Stimulated activated CD8-positive, alpha-beta memory T cell treated with anti-CD3 and anti-CD28 coated beads, Interleukin-12 subunit alpha, Interleukin-12 subunit beta, amount 100 ng/mL, for 1 hour (primary cell): Measurements from ENCODE around the gene ADIPOQ.
"Not testable (repeated sequence)": the region's sequence is repeated elsewhere in the genome, so short reads cannot be mapped to it uniquely, and the experiment has no call there.

ENCODE experiments used
- DNase-seq: peaks from one replicate; pipeline ENCODE4 v3.0.0-alpha.2; 2020; ENCODE audit warnings: low read depth

The ADIPOQ gene

DNA sequence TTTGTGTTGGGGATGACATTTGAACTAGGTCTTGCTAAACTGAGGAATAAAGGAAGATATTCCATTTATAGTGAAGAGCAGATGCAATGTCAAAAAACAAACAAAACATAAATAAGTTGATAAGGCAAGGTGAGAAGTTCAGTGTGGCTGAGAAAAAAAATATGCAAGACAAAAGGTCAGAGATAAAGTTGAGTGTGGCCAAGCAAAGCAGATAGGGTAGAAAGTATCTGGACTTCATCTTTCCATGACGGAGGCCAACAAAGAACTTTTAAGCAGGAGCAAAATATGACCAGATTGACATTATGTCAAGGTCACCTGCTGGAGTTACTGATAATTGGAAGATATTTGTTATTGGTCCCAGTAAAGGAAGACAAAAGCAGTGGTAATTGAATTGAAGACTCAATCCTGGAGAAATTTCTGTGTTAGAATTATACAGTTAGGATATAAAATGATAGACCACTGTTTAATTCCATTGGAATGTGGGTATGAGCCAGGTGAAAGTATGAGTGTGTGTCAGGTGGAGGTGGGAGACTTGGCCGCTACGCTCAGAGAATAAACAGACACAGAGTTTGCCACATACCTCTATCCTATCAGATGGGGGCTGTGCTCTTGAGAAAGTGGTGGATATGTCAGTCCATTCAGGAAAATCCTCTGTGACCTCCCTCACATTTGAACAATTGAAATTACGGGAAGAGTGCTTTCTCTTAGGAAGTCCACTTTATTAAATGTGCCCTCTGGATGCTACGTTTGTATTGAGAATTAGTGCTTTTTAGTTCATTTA is 28.1 kb downstream of the ADIPOQ start:
- DNase-seq = no peak

DNA sequence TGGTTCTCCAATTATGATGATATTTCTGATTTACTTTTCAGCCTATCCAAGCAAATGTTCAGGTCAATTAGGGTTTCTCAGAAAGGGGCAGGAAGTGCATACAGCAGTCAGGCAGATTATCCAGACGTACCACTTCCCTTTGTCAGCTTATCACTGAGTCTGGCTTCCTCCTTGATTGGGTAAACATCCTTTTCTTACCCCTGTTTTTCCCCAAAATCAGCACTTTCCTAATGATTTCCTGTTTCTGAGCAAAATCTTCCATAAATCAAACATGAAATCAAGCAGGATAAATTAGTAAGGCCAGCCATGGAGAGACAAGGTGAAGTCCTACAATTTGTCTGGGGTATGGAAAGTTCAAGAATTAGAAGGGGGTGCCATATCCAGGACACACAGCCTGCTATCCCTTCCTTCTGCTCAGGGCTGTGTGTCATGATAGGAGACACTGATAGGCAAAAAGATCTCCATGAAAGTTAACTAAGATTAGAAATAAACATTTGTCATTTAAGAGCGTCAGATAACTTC is 29.0 kb downstream of the ADIPOQ start:
- DNase-seq = no peak

DNA sequence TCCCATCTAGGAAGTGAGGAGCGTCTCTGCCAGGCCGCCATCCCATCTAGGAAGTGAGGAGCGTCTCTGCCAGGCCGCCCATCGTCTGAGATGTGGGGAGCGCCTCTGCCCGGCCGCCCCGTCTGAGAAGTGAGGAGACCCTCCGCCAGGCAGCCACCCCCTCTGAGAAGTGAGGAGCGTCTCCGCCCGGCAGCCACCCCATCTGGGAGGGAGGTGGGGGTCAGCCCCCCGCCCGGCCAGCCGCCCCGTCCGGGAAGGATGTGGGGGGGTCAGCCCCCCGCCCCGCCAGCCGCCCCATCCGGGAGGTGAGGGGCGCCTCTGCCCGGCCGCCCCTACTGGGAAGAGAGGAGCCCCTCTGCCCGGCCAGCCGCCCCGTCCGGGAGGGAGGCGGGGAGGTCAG is 31.3 kb downstream of the ADIPOQ start:
- not testable (repeated sequence) for DNase-seq

DNA sequence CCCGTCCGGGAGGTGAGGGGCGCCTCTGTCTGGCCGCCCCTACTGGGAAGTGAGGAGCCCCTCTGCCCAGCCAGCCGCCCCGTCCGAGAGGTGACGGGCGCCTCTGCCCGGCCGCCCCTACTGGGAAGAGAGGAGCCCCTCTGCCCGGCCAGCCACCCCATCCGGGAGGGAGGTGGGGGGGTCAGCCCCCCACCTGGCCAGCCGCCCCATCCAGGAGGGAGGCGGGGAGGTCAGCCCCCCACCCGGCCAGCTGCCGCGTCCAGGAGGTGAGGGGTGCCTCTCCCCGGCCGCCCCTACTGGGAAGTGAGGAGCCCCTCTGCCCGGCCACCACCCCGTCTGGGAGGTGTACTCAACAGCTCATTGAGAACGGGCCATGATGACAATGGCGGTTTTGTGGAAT is 31.7 kb downstream of the ADIPOQ start:
- DNase-seq = not testable (repeated sequence)

DNA sequence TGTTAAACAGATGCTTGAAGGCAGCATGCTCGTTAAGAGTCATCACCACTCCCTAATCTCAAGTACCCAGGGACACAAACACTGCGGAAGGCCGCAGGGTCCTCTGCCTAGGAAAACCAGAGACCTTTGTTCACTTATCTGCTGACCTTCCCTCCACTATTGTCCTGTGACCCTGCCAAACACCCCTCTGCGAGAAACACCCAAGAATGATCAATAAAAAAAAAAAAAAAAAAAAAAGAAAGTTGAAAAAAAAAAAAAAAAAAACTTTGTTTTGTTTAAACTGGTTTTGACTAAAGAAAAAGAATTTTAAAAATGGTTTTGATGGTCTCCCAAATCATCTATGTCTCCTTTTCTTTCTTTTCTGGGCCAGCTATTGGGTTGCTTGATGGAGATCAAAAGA is 32.3 kb downstream of the ADIPOQ start:
- DNase-seq = not testable (repeated sequence)

DNA sequence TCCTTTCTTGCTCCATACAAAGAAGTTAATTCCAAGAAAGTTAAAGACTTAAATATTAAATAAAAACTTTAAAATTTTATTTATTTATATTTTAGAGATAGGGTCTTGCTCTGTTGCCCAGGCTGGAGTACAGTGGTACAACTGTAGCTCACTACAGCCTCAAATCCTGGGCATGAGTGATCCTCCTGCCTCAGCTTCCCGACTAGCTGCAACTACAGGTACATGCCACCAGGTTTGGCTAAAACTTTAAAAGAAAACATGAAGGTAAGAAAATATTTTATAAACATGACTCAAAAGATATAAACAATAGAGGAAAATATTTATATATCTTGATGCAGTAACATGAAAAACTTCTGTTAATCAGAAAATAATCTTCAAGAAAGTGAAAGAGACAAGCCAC is 33.2 kb downstream of the ADIPOQ start:
- DNase-seq = no peak

DNA sequence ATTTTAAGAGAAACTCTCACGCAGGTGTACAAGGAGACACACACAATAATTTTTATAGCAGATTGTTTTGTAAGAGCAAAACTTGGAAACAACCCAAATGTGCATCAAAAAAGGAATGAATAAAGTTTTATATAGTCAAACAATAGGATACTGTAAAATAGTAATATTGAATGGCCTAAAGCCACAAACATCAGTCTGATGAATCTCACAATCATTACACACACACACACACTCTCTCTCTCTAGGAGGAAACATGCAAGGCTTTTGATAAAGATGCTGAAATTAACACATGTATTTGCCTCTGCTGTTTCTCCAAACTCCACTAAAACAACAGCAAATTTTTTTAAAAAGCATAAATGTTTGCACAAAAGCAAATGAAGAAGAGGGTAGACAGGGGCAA is 37.3 kb downstream of the ADIPOQ start:
- DNase-seq = no peak

DNA sequence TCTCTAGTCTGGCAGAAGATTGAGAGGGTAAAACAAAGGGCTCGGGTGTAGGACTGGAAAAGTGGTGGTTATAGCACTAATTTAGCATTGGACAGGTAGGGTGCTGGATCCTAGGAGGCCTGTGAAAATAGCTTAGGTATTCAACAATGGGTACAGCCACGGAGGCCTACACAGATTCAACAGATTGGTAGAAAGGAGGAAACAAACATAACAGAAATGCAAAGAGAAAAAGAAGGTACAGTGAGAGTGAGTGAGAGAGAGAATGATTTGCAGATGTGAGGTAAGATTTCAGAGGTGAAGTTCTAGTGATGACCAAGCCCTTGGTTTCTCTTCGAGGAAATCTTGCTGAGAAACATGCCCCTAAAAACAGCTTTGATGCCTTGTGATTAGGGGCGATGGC is 37.9 kb downstream of the ADIPOQ start:
- no peak for DNase-seq

DNA sequence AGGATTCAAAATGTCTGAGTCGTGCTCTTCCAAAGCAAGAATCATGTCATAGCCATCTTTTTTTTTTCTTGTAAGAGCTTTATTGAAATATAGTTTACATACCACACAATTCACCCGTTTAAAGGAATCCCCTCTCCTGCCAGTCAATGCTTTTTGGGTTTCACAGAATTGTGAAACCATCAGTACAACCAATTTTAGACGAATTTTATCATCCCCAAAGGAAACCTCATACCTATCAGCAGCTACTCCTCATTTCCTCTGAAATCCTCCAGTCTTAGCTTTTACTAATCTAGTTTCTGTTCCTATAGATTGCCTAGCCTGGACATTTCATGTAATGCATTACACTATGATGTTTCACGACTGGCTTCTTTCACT is 39.6 kb downstream of the ADIPOQ start:
- DNase-seq = no peak

DNA sequence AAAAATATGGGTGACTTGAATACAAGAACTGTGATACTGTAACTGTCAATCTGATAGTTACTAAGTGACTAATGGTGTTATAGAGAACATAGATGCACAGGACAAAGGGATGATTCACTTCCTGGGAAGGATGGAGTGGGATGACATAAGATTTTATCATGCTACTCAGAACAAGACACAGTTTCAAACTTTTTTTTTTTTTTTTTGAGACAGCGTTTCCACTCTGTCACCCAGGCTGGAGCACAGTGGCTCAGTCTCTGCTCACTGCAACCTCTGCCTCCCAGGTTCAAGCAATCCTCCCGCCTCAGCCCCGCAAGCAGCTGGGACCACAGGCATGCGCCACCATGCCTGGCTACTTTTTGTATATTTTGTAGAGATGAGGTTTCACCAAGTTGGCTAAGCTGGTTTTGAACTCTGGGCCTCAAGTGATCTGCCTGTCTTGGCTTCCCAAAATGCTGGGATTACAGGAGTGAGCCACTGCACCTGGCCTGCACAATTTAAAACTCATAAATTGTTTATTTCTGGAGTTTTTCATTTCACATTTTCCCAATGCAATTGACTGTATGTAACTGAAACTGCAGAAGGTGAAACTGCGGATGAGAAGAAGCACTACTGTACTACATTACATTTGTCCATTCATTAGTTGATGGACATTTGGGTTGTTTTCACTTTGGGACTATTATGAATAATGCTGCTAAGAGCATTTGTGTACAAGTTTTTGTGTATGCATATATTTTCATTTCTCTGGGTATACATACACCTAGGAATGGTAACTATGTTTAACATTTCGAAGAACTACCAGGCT is 40.6 kb downstream of the ADIPOQ start:
- no peak for DNase-seq

DNA sequence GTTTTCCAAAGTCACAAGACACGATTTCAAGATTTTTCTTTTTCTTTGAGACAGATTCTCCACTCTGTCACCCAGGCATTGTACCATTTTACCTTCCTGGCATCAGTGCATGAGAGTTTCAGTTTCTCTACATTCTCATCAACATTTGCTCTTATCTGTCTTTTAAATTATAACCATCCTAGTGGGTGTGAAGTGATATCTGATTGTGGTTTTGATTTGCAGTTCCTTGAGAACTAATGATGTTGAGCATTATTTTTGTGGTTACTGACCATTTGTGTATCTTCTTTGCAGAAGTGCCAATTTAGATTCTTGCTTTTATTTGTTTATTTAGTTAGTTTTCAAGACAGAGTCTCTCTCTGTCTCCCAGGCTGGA is 41.2 kb downstream of the ADIPOQ start:
- DNase-seq = no peak

DNA sequence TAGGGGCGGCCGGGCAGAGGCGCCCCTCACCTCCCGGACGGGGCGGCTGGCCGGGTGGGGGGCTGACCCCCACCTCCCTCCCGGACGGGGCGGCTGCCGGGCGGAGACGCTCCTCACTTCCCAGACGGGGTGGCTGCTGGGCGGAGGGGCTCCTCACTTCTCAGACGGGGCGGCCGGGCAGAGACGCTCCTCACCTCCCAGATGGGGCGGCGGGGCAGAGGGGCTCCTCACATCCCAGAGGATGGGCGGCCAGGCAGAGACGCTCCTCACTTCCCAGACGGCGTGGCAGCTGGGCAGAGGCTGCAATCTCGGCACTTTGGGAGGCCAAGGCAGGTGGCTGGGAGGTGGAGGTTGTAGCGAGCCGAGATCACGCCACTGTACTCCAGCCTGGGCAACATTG is 42.4 kb downstream of the ADIPOQ start:
- DNase-seq = not testable (repeated sequence)

DNA sequence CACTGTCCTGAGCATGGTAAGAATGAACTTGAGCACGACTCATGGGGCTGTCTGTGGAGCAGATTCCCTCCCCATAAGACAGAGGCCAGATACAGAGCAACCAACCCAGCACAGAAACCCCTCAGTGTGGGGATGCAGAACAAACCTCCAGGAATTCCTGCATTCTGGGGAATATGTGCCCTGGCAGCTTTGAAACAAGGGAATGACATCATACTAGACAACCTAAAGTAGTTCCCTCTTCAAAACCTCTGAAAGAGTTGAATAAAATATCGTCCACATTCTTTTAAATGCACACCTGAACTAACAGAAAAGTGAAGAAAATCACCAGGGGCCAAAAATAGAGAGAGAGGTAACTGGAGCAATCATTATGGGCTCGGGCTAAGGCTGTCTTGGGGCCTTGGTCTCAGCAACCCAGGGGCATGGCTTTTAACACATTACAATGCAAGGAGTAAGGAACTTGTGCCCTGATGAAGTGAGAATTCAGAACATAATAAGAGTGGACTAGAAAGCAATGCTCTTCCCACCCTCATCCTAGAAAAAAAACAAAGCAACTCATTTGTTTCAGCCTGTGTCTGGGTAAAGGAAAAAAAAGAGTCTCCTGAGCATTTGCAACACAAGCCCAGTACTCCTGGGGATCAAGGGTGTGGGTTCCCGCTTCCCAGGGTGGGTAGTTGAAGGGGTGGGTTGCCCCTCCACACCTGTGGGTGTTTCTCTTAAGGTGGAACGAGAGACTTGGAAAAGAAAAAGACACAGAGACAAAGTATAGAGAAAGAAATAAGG is 43.9 kb downstream of the ADIPOQ start:
- no peak for DNase-seq

DNA sequence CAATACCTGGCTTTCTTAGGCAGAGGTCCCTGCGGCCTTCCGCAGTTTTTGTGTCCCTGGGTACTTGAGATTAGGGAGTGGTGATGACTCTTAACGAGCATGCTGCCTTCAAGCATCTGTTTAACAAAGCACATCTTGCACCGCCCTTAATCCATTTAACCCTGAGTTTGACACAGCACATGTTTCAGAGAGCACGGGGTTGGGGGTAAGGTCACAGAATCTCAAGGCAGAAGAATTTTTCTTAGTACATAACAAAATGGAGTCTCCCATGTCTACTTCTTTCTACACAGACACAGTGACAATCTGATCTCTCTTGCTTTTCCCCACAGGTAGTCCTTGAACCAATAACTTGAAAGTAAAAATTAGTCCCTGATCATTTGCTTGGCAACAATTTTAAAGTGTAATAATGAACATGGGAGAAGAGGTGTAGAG is 45.0 kb downstream of the ADIPOQ start:
- not testable (repeated sequence) for DNase-seq

DNA sequence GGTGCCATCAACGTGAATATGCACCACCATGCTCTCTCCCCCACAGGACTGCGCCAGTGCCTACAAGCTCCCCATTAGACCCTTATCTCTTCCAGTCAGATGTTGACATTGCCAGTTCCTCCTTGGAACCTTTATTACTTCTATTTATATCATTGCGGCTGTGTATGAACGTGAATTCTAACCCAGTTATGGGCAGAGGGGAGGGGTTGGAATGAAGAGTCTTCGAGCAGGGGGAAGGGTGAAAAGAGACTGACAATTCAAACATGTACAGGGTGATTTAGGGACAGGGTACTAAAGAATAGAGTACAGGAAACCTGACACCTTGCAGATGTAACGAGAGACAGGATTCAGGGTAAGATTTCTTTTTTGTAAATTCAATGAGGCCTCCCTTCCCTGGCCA is 46.1 kb downstream of the ADIPOQ start:
- no peak for DNase-seq

DNA sequence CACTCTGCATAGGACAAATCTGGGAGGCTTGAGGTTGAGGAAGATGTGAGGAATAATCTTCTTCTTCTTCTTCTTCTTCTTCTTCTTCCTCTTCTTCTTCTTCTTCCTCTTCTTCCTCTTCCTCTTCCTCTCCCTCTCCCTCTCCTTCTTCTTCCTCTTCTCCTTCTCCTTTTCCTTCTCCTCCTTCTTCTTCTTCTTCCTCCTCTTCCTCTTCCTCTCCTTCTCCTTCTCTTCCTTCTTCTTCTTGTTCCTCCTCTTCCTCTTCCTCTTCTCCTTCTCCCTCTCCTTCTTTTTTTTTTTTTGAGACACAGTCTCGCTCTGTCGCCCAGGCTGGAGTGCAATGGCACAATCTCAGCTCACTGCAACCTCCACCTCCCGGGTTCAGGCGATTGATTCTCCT is 47.2 kb downstream of the ADIPOQ start:
- DNase-seq = not testable (repeated sequence)

DNA sequence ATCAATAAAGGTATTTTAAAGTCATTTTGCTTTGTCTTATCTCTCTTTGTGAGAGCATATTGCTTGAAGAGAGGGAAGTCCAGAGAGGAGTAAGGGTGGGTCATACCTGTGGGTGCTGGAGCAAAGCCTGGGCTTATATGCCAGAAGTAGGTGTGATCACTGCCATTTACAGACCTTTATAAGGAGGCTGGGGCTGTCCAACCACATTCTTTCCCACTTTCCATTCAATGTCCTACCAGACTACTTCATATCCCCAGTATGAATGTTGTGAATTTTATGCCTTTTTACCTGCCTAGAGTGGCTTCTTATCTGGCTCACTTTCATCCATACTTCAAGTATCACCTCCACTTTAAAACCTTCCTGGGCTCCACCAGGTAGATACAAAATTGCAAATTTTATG is 48.4 kb downstream of the ADIPOQ start:
- DNase-seq = no peak

DNA sequence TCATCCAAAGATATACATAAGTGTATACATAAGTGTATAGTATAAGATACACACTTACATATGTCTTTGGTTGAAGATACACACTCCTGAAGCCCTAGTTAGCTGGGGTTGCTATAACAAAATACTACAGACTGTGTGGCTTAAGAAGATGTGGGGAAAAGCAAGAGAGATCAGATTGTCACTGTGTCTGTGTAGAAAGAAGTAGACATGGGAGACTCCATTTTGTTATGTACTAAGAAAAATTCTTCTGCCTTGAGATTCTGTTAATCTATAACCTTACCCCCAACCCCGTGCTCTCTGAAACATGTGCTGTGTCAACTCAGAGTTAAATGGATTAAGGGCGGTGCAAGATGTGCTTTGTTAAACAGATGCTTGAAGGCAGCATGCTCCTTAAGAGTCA is 50.6 kb downstream of the ADIPOQ start:
- not testable (repeated sequence) for DNase-seq

DNA sequence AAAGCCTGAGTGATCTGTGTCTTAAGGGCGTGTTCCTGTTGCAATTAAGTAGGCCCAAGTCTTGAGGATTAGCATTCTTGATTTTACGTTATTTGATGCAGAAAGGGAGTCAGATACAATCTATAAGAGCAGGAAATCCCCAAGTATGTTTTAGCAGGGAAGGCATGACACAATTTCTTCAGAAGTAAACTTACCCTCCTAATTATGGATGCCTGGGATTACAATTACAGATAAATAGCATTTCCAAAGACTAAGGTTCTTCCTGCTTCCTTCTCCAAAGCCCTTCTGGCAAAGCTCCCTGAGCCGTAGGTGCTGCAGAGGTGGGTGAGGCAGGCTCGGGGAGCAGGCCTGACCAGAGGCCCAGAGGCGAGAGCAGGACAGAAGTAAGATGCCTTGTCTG is 52.9 kb downstream of the ADIPOQ start:
- DNase-seq = no peak

DNA sequence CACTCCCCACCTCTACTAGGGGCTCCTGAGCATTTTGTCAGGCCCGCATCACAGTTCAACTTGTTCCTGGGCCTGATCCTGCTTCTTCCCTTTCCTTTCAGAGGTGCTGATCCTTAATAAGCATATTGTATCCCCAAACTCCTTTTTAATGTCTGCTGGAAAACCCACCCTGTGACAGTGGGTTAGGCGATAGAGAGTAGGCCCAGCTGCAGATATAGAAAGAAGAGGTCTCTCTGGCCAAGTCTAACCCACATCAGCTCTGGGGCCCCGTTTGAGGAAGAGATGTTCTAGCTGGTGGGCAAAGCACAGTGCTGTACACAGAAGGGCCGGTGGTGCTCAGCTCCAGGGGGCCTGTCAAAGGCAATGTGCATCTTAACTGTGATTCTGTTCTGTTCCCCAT is 53.5 kb downstream of the ADIPOQ start:
- DNase-seq = no peak

DNA sequence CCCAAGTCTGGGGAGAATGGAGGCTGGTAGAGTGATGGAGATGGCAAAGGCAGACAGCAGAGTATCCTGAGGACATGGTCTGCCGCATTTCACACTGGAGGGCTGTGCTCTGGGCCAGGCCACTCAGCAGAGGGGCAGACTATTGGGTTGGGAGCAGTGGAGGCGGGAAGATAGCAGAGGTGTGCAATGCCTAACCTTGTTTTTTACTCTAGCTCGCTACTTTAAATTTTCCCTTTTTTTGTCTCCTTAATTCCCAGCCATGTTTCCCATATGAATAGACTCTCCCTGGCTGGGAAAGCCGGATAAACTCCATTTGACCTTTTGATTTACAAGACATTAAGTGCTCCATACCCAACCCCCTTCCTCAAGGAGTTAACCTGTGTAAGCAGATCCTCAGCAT is 54.4 kb downstream of the ADIPOQ start:
- DNase-seq = no peak

DNA sequence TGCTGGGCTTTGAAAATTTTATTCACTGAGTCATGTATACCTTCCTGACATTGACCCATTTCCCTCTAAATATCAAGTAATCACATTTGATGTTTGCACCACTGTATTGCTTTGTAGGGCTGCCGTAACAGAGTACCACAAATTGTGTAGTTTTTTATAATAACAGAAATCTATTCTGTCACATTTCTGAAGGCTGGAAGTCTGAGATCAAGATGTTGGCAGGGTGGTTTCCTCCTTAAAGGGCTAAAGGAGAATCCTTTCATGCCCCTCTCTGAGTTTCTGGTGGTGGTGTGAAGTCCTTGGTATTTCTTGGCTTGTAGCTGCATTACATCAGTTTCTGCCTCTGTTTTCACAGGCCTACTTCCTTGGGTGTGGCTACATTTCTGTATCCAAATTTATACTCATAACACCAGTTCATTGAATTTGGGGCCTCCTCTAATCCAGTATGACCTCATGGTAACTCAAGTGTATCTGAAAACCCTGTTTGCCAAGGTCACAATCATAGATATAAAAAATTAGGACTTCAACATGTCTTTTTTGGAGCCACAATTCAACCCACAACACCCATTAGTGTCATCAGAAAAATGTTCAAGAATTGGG is 58.7 kb downstream of the ADIPOQ start:
- DNase-seq = no peak
